OCI-LY3 (cell line): ENCODE data around the gene VIT.

ENCODE experiments used
- EZH2phosphoT487 ChIP-seq: fragments of 200-600 bp; shearing (Covaris generic); IDR thresholded peaks from 2 replicates; pipeline ENCODE4 v1.6.1; 2018; ENCODE audit warnings: antibody characterized with exemption, mixed run types, low read depth
- TF ChIP-seq, protein P1 (sequence below): fragments of 200-600, 300-600 bp; sonication (generic); IDR thresholded peaks from 2 replicates; pipeline ENCODE4 v1.5.1; 2014; ENCODE audit warnings: antibody characterized with exemption, low read length, low read depth

DNA sequence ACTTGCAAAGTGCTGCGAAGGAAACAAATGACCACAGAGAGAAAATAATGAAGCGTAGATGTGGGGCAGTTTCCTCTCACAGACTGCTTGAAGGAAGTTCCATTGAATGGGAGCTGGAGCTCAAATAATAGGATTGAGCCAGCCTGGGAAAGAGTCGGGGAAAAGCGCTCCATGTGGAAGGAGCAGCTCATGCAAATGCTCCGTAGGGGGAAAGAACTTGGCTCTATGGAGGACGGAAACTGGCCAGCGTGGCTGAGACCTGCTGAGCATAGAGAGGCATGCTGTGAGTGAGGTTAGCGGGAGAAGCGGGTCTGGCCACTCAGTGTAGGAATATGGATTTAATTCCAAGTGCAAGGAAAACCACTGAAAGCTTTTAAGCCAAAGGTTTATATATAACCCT lies 28.6 kb upstream of the VIT start:
- TF ChIP-seq, protein P1, sequence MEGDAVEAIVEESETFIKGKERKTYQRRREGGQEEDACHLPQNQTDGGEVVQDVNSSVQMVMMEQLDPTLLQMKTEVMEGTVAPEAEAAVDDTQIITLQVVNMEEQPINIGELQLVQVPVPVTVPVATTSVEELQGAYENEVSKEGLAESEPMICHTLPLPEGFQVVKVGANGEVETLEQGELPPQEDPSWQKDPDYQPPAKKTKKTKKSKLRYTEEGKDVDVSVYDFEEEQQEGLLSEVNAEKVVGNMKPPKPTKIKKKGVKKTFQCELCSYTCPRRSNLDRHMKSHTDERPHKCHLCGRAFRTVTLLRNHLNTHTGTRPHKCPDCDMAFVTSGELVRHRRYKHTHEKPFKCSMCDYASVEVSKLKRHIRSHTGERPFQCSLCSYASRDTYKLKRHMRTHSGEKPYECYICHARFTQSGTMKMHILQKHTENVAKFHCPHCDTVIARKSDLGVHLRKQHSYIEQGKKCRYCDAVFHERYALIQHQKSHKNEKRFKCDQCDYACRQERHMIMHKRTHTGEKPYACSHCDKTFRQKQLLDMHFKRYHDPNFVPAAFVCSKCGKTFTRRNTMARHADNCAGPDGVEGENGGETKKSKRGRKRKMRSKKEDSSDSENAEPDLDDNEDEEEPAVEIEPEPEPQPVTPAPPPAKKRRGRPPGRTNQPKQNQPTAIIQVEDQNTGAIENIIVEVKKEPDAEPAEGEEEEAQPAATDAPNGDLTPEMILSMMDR, result no peak
- no peak for TF ChIP-seq EZH2phosphoT487
